ENCODE data around the gene JCHAIN.
"Not testable (repeated sequence)": the region's sequence is repeated elsewhere in the genome, so short reads cannot be mapped to it uniquely, and the experiment has no call there.

Gene JCHAIN

DNA sequence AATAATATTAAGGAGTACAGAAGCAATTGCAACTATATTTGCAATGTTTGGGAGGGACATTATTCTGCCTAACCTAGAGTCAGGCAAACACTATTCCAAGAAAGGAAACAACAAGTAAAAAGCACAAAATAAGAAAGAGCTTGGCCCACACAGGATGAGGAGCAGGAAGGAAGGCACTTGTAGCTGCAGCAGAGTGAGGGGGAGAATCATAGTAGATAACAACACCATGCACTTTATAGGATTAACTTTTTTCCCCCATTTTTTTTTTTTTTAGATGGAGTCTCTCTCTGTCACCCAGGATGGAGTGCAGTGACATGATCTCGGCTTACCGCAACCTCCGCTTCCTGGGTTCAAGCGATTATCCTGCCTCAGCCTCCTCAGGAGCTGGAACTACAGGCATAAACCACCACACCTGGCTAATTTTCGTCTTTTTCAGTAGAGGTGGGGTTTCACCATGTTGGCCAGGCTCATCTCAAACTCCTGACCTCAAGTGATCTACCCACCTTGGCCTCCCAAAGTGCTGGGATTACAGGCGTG, 10.3 kb upstream of the JCHAIN start:
- no peak overlapping the region for H3K4me3 ChIP-seq (replicated peaks in 1 of 2; ENCODE audit: low read depth in 2 of 2, low read length in 2 of 2)
- TF ChIP-seq, protein P1, sequence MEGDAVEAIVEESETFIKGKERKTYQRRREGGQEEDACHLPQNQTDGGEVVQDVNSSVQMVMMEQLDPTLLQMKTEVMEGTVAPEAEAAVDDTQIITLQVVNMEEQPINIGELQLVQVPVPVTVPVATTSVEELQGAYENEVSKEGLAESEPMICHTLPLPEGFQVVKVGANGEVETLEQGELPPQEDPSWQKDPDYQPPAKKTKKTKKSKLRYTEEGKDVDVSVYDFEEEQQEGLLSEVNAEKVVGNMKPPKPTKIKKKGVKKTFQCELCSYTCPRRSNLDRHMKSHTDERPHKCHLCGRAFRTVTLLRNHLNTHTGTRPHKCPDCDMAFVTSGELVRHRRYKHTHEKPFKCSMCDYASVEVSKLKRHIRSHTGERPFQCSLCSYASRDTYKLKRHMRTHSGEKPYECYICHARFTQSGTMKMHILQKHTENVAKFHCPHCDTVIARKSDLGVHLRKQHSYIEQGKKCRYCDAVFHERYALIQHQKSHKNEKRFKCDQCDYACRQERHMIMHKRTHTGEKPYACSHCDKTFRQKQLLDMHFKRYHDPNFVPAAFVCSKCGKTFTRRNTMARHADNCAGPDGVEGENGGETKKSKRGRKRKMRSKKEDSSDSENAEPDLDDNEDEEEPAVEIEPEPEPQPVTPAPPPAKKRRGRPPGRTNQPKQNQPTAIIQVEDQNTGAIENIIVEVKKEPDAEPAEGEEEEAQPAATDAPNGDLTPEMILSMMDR (IDR thresholded peaks at IDR 0.05; ENCODE audit: low read depth, low read length): no peak
- no peak for DNase-seq (ENCODE audit: low read depth in 2 of 2)

- DNase-seq (ENCODE audit: low read depth in 2 of 2): no peak
- H3K4me3 ChIP-seq (replicated peaks in 1 of 2; ENCODE audit: low read depth in 2 of 2, low read length in 2 of 2): no peak overlapping the region
- TF ChIP-seq, protein P1 (IDR thresholded peaks at IDR 0.05; ENCODE audit: low read depth, low read length): no peak
Observed at GRCh38 chr4:70674731-70675130, 8.4 kb upstream of the JCHAIN start.

GRCh38 chr4:70674191-70674590, 7.9 kb upstream of the JCHAIN start:
- TF ChIP-seq, protein P1 (IDR thresholded peaks at IDR 0.05; ENCODE audit: low read depth, low read length): no peak
- no peak overlapping the region for H3K4me3 ChIP-seq (replicated peaks in 1 of 2; ENCODE audit: low read depth in 2 of 2, low read length in 2 of 2)
- no peak for DNase-seq (ENCODE audit: low read depth in 2 of 2)

- TF ChIP-seq, protein P1 (IDR thresholded peaks at IDR 0.05; ENCODE audit: low read depth, low read length): no peak
- no peak for DNase-seq (ENCODE audit: low read depth in 2 of 2)
- H3K4me3 ChIP-seq (replicated peaks in 1 of 2; ENCODE audit: low read depth in 2 of 2, low read length in 2 of 2): no peak overlapping the region
Observed at GRCh38 chr4:70671091-70671490, 4.8 kb upstream of the JCHAIN start.

DNA sequence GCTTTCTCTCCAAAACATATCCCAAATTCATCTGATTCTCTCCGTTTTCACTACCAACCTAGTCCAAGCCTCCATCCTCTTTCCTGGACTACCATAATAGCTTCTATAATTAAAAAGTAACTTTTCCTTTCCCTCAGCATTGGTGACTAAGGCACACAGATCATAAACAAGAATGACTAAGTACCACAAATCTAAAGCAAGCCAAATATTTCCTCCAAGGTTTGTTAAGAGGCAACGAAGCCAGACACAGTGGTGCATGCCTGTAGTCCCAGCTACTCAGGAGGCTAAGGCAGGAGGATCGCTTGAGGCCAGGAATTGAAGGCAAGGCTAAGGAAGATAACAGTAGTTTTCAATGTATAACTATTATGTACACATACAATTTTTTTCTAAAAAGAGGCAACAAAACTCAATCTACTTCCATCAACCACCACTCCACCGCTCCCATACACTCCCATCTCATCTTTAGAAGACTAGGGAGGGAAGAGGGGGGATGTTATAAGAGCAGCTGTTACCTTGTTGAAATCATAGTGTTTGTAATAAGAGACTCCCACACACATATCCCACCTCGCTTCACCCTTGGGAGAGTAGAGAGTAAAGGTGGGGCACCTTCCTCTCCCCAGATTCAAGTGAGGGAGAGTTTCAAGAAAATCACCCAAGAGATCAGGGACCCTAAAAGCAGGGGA, 4.2 kb upstream of the JCHAIN start:
- TF ChIP-seq, protein P1 (IDR thresholded peaks at IDR 0.05; ENCODE audit: low read depth, low read length): no peak
- peak in 1 of 2 donors; percentile 57 for DNase-seq (ENCODE audit: low read depth in 2 of 2)
- no peak overlapping the region for H3K4me3 ChIP-seq (replicated peaks in 1 of 2; ENCODE audit: low read depth in 2 of 2, low read length in 2 of 2)

DNA sequence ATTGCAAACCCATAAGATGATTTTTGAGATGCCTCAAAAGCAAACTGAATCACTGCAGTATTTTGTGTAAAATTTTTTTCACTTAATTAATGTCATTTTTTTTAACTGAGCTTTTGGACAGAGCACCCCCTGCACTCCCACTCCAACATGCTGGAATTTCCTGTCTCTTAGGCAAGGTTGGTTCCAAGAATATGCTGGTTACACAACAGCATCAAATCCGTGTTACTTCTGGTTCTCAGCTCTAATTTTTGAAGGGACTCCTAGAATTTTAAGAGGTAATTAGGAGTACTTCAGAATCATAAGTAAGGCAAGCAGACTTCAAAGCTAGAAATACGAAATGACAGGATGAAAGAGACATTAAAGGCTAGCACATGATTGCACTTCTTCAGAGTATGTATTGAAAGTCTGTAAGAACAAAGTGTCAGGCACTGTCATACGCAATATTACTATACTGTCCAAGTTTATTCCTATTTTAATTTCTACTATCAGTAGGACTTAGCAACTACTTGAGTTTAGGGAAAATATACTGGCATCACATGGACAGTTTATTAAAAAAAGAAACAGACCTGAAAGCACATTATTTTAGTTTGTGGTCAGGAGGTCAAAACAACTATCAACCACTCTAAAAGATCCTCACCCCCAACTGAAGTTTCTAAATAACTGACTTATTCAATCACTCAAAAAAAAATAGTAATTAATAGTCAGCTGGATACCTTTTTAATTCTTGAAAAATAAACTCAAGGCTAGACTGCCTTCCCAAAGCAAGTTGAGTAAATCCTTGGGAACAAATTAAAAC, 1.6 kb upstream of the JCHAIN start:
- TF ChIP-seq, protein P1 (IDR thresholded peaks at IDR 0.05; ENCODE audit: low read depth, low read length): no peak
- DNase-seq (ENCODE audit: low read depth in 2 of 2): peak; percentile 19 to 75
- no peak overlapping the region for H3K4me3 ChIP-seq (replicated peaks in 1 of 2; ENCODE audit: low read depth in 2 of 2, low read length in 2 of 2)

GRCh38 chr4:70661309-70661922, 4.9 kb downstream of the JCHAIN start:
- not testable (repeated sequence) for H3K4me3 ChIP-seq (replicated peaks in 1 of 2; ENCODE audit: low read depth in 2 of 2, low read length in 2 of 2); DNase-seq (ENCODE audit: low read depth in 2 of 2)
